Urothelium cell line (cell line): ENCODE results near the gene PLCB4.

Experiments used
- DNase-seq: peaks from one replicate; pipeline ENCODE4 v3.0.0; 2011; ENCODE audit warnings: low spot score, mixed read lengths
- FAIRE-seq: peaks from 2 replicates; lab custom pipeline; 2011; peaks lifted over from hg19 to GRCh38; lab: Jason Lieb, UNC

Gene PLCB4

GRCh38 chr20:9211016-9211760 lies 142.3 kb downstream of the PLCB4 start:
- FAIRE-seq (no peak), DNase-seq (no peak)

- DNase-seq (no peak), FAIRE-seq (no peak)
Observed at GRCh38 chr20:9212735-9213134, 143.8 kb downstream of the PLCB4 start.

- FAIRE-seq (no peak), DNase-seq (no peak)
Observed at GRCh38 chr20:9214685-9215084, 145.8 kb downstream of the PLCB4 start.

GRCh38 chr20:9215539-9215938 lies 146.7 kb downstream of the PLCB4 start:
- DNase-seq (no peak), FAIRE-seq (no peak)

GRCh38 chr20:9218531-9218961 lies 149.7 kb downstream of the PLCB4 start:
- no peak for FAIRE-seq
- peak; percentile 44 for DNase-seq

- DNase-seq (peak; percentile 20), FAIRE-seq (no peak)
Observed at GRCh38 chr20:9220874-9221547, 152.1 kb downstream of the PLCB4 start.

- no peak for FAIRE-seq
Observed at GRCh38 chr20:9223296-9223695, 154.4 kb downstream of the PLCB4 start.

GRCh38 chr20:9225879-9226278 lies 157.0 kb downstream of the PLCB4 start:
- FAIRE-seq = no peak
- no peak for DNase-seq

More at GRCh38 chr20:9223296-9223695, 154.4 kb downstream of the PLCB4 start:
- DNase-seq = no peak

GRCh38 chr20:9227896-9228615 lies 159.2 kb downstream of the PLCB4 start:
- DNase-seq = no peak
- no peak for FAIRE-seq

GRCh38 chr20:9228774-9229450 lies 160.0 kb downstream of the PLCB4 start:
- DNase-seq (no peak), FAIRE-seq (no peak)

- DNase-seq = no peak
- no peak for FAIRE-seq
Observed at GRCh38 chr20:9230406-9230805, 161.5 kb downstream of the PLCB4 start.

- DNase-seq (no peak), FAIRE-seq (no peak)
Observed at GRCh38 chr20:9233804-9234203, 164.9 kb downstream of the PLCB4 start.

- FAIRE-seq (no peak), DNase-seq (no peak)
Observed at GRCh38 chr20:9235518-9235917, 166.6 kb downstream of the PLCB4 start.

GRCh38 chr20:9236458-9236857 lies 167.6 kb downstream of the PLCB4 start:
- DNase-seq = no peak
- FAIRE-seq = no peak

- peak; percentile 62 for DNase-seq
Observed at GRCh38 chr20:9241232-9241692, 172.4 kb downstream of the PLCB4 start.

GRCh38 chr20:9241721-9242427 lies 173.0 kb downstream of the PLCB4 start:
- no peak for FAIRE-seq

More at GRCh38 chr20:9241232-9241692, 172.4 kb downstream of the PLCB4 start:
- peak; percentile 81 for FAIRE-seq

GRCh38 chr20:9243986-9244385 lies 175.1 kb downstream of the PLCB4 start:
- DNase-seq (no peak), FAIRE-seq (no peak)

More at GRCh38 chr20:9241721-9242427, 173.0 kb downstream of the PLCB4 start:
- DNase-seq = no peak

- no peak for FAIRE-seq
- no peak for DNase-seq
Observed at GRCh38 chr20:9244811-9245210, 175.9 kb downstream of the PLCB4 start.

GRCh38 chr20:9246731-9247130 lies 177.8 kb downstream of the PLCB4 start:
- DNase-seq (no peak), FAIRE-seq (no peak)

- FAIRE-seq (no peak), DNase-seq (no peak)
Observed at GRCh38 chr20:9250511-9250910, 181.6 kb downstream of the PLCB4 start.
